ENCODE results near the gene SPAG9. TPM values are rescaled to one million over a fixed set of nuclear protein-coding genes. Genes with fewer than 3 reads are reported as not detected.

SPAG9 gene
- 54.6 and 56.8 TPM in 2 replicates for total RNA-seq

GRCh38 chr17:51120739-51121619 lies at the start of gene SPAG9:
Gene SPAG9, minus strand, starts transcription at chr17:51120868. Its CDS starts 212 bp downstream, at chr17:51120656.
- intact Hi-C loops (cut with micrococcal nuclease): loop anchor here (1.0 to 5.0 kb wide), 9 partner anchors 32 to 414 kb away; partner anchors contain the start of genes ANKRD40, LUC7L3, MBTD1 and NME1

GRCh38 chr17:51169340-51169739 lies 48.7 kb upstream of the SPAG9 start:
- intact Hi-C loops (cut with micrococcal nuclease): loop anchor here (5.0 kb wide), 1 partner anchor 302 kb away; the partner anchor contains the start of gene TOB1

GRCh38 chr17:51166987-51167931 lies 46.6 kb upstream of the SPAG9 start:
- intact Hi-C loops (cut with micrococcal nuclease): loop anchor here (1.0 to 5.0 kb wide), 5 partner anchors 14 to 300 kb away; partner anchors contain the start of genes MBTD1, NME1, TOB1 and UTP18

- intact Hi-C loops (cut with micrococcal nuclease): loop anchor here (1.0 to 5.0 kb wide), 5 partner anchors 13 to 299 kb away; partner anchors contain the start of genes MBTD1, NME1, TOB1 and UTP18
Measured at GRCh38 chr17:51166198-51166986, 45.7 kb upstream of the SPAG9 start, which contains the start of gene NME2. Gene NME2, plus strand, starts transcription at chr17:51166411. Its CDS starts 420 bp downstream, at chr17:51166831.

- intact Hi-C loops (cut with micrococcal nuclease): loop anchor here (1.0 to 5.0 kb wide), 5 partner anchors 12 to 298 kb away; partner anchors contain the start of genes MBTD1, NME1, TOB1 and UTP18
Measured at GRCh38 chr17:51165680-51166197, 45.1 kb upstream of the SPAG9 start.

GRCh38 chr17:51164911-51165679 lies 44.4 kb upstream of the SPAG9 start:
- intact Hi-C loops (cut with micrococcal nuclease): loop anchor here (5.0 kb wide), 1 partner anchor 298 kb away; the partner anchor contains the start of gene TOB1

GRCh38 chr17:51161541-51161940 lies 40.9 kb upstream of the SPAG9 start:
- intact Hi-C loops (cut with micrococcal nuclease): no loop called here

GRCh38 chr17:51159604-51160003 lies 38.9 kb upstream of the SPAG9 start:
- intact Hi-C loops (cut with micrococcal nuclease): no loop called here

GRCh38 chr17:51155416-51155815 lies 34.7 kb upstream of the SPAG9 start:
- intact Hi-C loops (cut with micrococcal nuclease): no loop called here

- intact Hi-C loops (cut with micrococcal nuclease): no loop called here
Measured at GRCh38 chr17:51154176-51154575, 33.5 kb upstream of the SPAG9 start.

GRCh38 chr17:51153210-51154072 lies 32.8 kb upstream of the SPAG9 start, which contains the start of gene NME1:
Gene NME1, plus strand, starts transcription at chr17:51153559. Its CDS starts 2,096 bp downstream, at chr17:51155655.
- intact Hi-C loops (cut with micrococcal nuclease): loop anchor here (1.0 to 2.0 kb wide), 14 partner anchors 13 to 606 kb away; partner anchors contain the start of genes MBTD1, NME2, SPATA20 and TOB1

- intact Hi-C loops (cut with micrococcal nuclease): loop anchor here (1.0 to 2.0 kb wide), 14 partner anchors 14 to 605 kb away; partner anchors contain the start of genes MBTD1, NME2, SPATA20 and TOB1
Measured at GRCh38 chr17:51152766-51153209, 32.1 kb upstream of the SPAG9 start.

- intact Hi-C loops (cut with micrococcal nuclease): no loop called here
Measured at GRCh38 chr17:51150932-51151331, 30.3 kb upstream of the SPAG9 start.

GRCh38 chr17:51149163-51149562 lies 28.5 kb upstream of the SPAG9 start:
- intact Hi-C loops (cut with micrococcal nuclease): no loop called here

GRCh38 chr17:51147650-51148049 lies 27.0 kb upstream of the SPAG9 start:
- intact Hi-C loops (cut with micrococcal nuclease): no loop called here

GRCh38 chr17:51144266-51145022 lies 23.8 kb upstream of the SPAG9 start:
- intact Hi-C loops (cut with micrococcal nuclease): no loop called here

GRCh38 chr17:51142597-51142996 lies 21.9 kb upstream of the SPAG9 start:
- intact Hi-C loops (cut with micrococcal nuclease): no loop called here

Measured in T-helper 1 cell treated with Interleukin-12 subunit alpha and Interleukin-12 subunit beta and Interleukin-4 antibody, amounts not matched to agents 30 ng/mL and 1 ng/mL, for 36 hours (primary cell).